SK-N-SH (cell line): Measurements from ENCODE around the gene HOXA10. TPM values are rescaled to one million over a fixed set of nuclear protein-coding genes. Genes with fewer than 3 reads are reported as not detected.

Source experiments
- CTCF ChIA-PET: fragments of 300-600, 350-600 bp; formaldehyde crosslinking; extraction: SDS; loops from one replicate; lab custom pipeline; 2021; lab: Yijun Ruan, JAX
- POLR2A ChIA-PET: fragments of 350-600 bp; sonication (Branson Sonifier 250); formaldehyde crosslinking; extraction: SDS; loops from one replicate; lab custom pipeline; 2020; ENCODE audit warnings: antibody characterized with exemption, inconsistent platforms; lab: Yijun Ruan, JAX
- DNase-seq: peaks from one replicate; pipeline ENCODE4 v3.0.0; 2012
- H2AFZ ChIP-seq: fragments of 200-600 bp; sonication (generic); 2 replicates; pipeline ENCODE4 v1.8.1; 2016; ENCODE audit warnings: antibody characterized with exemption, mild to moderate bottlenecking, low read depth
- H3F3A ChIP-seq: fragments of 200-600 bp; sonication (generic); replicated peaks from 2 replicates; pipeline ENCODE3; 2016; ENCODE audit warnings: antibody characterized with exemption, mild to moderate bottlenecking; ENCODE audit not compliant: insufficient read depth
- H3K27ac ChIP-seq, 2 experiments: fragments of 200-500 bp in 1 of 2; fragments of 200-600 bp in 1 of 2; sonication (Bioruptor generic) in 1 of 2; sonication (generic), shearing (Covaris generic) in 1 of 2; 2 replicates each; pipeline versions ENCODE4 v1.5.1 to v1.6.1; 2014 to 2016; ENCODE audit warnings: low read depth in 2 of 2, inconsistent platforms in 1 of 2, low read length in 1 of 2, mild to moderate bottlenecking in 1 of 2, mixed read lengths in 1 of 2
- H3K27me3 ChIP-seq: fragments of 200-600 bp; sonication (generic), shearing (Covaris generic); 2 replicates; pipeline ENCODE4 v1.6.1; 2016; ENCODE audit warnings: mixed run types; ENCODE audit not compliant: insufficient read depth
- H3K36me3 ChIP-seq, 2 experiments: fragments of 200-500 bp in 1 of 2; fragments of 200-600 bp in 1 of 2; sonication (Bioruptor generic) in 1 of 2; sonication (generic) in 1 of 2; replicated peaks in 1 of 2; 2 replicates each; pipeline versions ENCODE3 to v1.5.1; 2014 to 2016; ENCODE audit warnings: low read length in 1 of 2, mild to moderate bottlenecking in 1 of 2; ENCODE audit not compliant: insufficient read depth in 2 of 2, control insufficient read depth in 1 of 2
- H3K4me1 ChIP-seq, 2 experiments: fragments of 200-500 bp in 1 of 2; fragments of 200-600 bp in 1 of 2; sonication (Bioruptor generic) in 1 of 2; sonication (generic), shearing (Covaris generic) in 1 of 2; 2 replicates each; pipeline versions ENCODE4 v1.5.1 to v1.6.1; 2014 to 2016; ENCODE audit warnings: low read depth in 1 of 2, low read length in 1 of 2, mixed run types in 1 of 2; ENCODE audit not compliant: insufficient read depth in 2 of 2, control insufficient read depth in 1 of 2
- H3K4me2 ChIP-seq: fragments of 200-600 bp; sonication (generic), shearing (Covaris generic); 2 replicates; pipeline ENCODE4 v1.6.1; 2017; ENCODE audit warnings: mixed run types
- H3K4me3 ChIP-seq, 2 experiments: fragments of 200-500 bp in 1 of 2; fragments of 200-600 bp in 1 of 2; sonication (Bioruptor generic) in 1 of 2; sonication (generic), shearing (Covaris generic) in 1 of 2; 2 replicates each; pipeline versions ENCODE4 v1.5.1 to v1.8.1; 2014 to 2016; ENCODE audit warnings: low read depth in 2 of 2, inconsistent platforms in 1 of 2, low read length in 1 of 2, mild to moderate bottlenecking in 1 of 2, mixed read lengths in 1 of 2, moderate library complexity in 1 of 2
- H3K79me2 ChIP-seq: fragments of 200-600 bp; sonication (generic); 2 replicates; pipeline ENCODE4 v1.8.1; 2017; ENCODE audit warnings: mild to moderate bottlenecking; ENCODE audit not compliant: insufficient read depth
- H3K9ac ChIP-seq: fragments of 200-600 bp; sonication (generic); 2 replicates; pipeline ENCODE4 v1.6.1; 2017; ENCODE audit warnings: mixed run types
- H3K9me2 ChIP-seq: fragments of 200-600 bp; sonication (generic); 2 replicates; pipeline ENCODE4 v1.6.1; 2017; ENCODE audit warnings: mixed run types
- H3K9me3 ChIP-seq: fragments of 200-600 bp; sonication (generic); 2 replicates; pipeline ENCODE4 v1.6.1; 2017; ENCODE audit warnings: mixed run types, mild to moderate bottlenecking, moderate library complexity
- H4K20me1 ChIP-seq: fragments of 200-600 bp; sonication (generic); 2 replicates; pipeline ENCODE4 v1.6.1; 2017; ENCODE audit warnings: mild to moderate bottlenecking, mixed run types; ENCODE audit not compliant: insufficient read depth
- ELF1 ChIP-seq: IDR thresholded peaks from 2 replicates; pipeline ENCODE4 v1.4.0; 2012
- FOXM1 ChIP-seq: IDR thresholded peaks from 2 replicates; pipeline ENCODE4 v1.4.0; 2012; ENCODE audit warnings: low read depth, mild to moderate bottlenecking
- GABPA ChIP-seq: IDR thresholded peaks from 2 replicates; pipeline ENCODE4 v1.4.0; 2012; ENCODE audit warnings: low read depth, mild to moderate bottlenecking
- NRF1 ChIP-seq: IDR thresholded peaks from 2 replicates; pipeline ENCODE4 v1.6.1; 2012; ENCODE audit warnings: low read depth, mild to moderate bottlenecking, low read length
- RCOR1 ChIP-seq: fragments of 150-350 bp; IDR thresholded peaks from 2 replicates; pipeline ENCODE4 v1.6.1; 2017; ENCODE audit warnings: antibody characterized with exemption, low read length
- WGBS: methylation state at CpG from one replicate; pipeline ENCODE4 v1.1.6; 2017; ENCODE audit warnings: low lambda C conversion rate; 5-methylcytosine and 5-hydroxymethylcytosine counted together
- polyA plus RNA-seq, 3 experiments: library from polyadenylated mRNA; depleted of rRNA; stranded (reverse); fragments of >200 nt; gene quantifications; 2 replicates each; pipeline ENCODE4 v1.2.3, GENCODE V29; 2012
- small RNA-seq, 7 experiments: library from RNA; depleted of rRNA; stranded (forward); fragments of <200 nt; gene quantifications; one replicate each; pipeline ENCODE3, GENCODE V24; 2012

Gene HOXA10
- polyA plus RNA-seq, 1 of the 3 experiments (the other 2 are of a cell fraction) = not detected

GRCh38 chr7:27121684-27122076, 52.4 kb downstream of the HOXA10 start:
- Histone ChIP-seq H3K9ac (no peak overlapping the region), H3K4me2 (no peak overlapping the region)

More at GRCh38 chr7:27121684-27122076, 52.4 kb downstream of the HOXA10 start:
- peaks cover 100% of the 10 kb centered on the region for H3K27me3 ChIP-seq
- WGBS = 5% methylated on average over 7 of the region's 7 CpGs
- TF ChIP-seq NRF1 (no peak), ELF1 (no peak), FOXM1 (no peak), GABPA (no peak), RCOR1 (no peak)
- H3K36me3 ChIP-seq = no peaks in the 10 kb centered on the region
- no peak for DNase-seq
- no peaks in the 10 kb centered on the region for H3K79me2 ChIP-seq
- no peak overlapping the region for H3K27ac ChIP-seq
- POLR2A ChIA-PET = no interaction called here
- H3K4me3 ChIP-seq = no peak overlapping the region
- H2AFZ ChIP-seq = no peak overlapping the region
- no peaks in the 10 kb centered on the region for H3F3A ChIP-seq
- H4K20me1 ChIP-seq = no peaks in the 10 kb centered on the region
- CTCF ChIA-PET = interaction anchor here (0.9 to 2.8 kb wide), 3 partner anchors 10 to 39 kb away, joined by 3 to 13 read pairs (median 3); partner anchors contain the start of gene HOXA3
- H3K4me1 ChIP-seq = no peaks in the 10 kb centered on the region
- no peaks in the 10 kb centered on the region for H3K9me2 ChIP-seq
- H3K9me3 ChIP-seq = no peaks in the 10 kb centered on the region

Small RNAs within 50 kb of the gene (small RNA-seq; reads per million reads assigned to genes)
- 0 reads per million in 7 experiments for gene AC004080.5
- 0 reads per million in 7 experiments for gene RF02140
- 0 reads per million in 7 experiments for gene RF02141

Other genes with a start within 250 kb of the HOXA10 start
- gene HOXA1, start 78.3 kb downstream of the HOXA10 start, polyA plus RNA-seq (2012; rRNA removed) = not detected in 2 replicates
- not detected in 2 replicates for gene HOXA2, start 71.6 kb downstream of the HOXA10 start, polyA plus RNA-seq (2012; rRNA removed)
- not detected in 2 replicates for gene HOXA4, start 43.6 kb downstream of the HOXA10 start, polyA plus RNA-seq (2012; rRNA removed)
- not detected in 2 replicates for gene HOXA5, start 30.6 kb downstream of the HOXA10 start, polyA plus RNA-seq (2012; rRNA removed)
- not detected in 2 replicates for gene HOXA6, start 26.5 kb downstream of the HOXA10 start, polyA plus RNA-seq (2012; rRNA removed)
- 0.15 TPM in 1 of 2 replicates, not detected in the other for gene HOXA3, start 21.7 kb downstream of the HOXA10 start, polyA plus RNA-seq (2012; rRNA removed)
- gene HOXA7, start 17.6 kb downstream of the HOXA10 start, polyA plus RNA-seq (2012; rRNA removed) = not detected in 2 replicates
- gene HOXA9, start 8.8 kb downstream of the HOXA10 start, polyA plus RNA-seq (2012; rRNA removed) = not detected in 2 replicates
- gene HOXA11, start 10.9 kb upstream of the HOXA10 start, polyA plus RNA-seq (2012; rRNA removed) = not detected in 2 replicates
- not detected in 2 replicates for gene HOXA13, start 25.8 kb upstream of the HOXA10 start, polyA plus RNA-seq (2012; rRNA removed)
- gene EVX1, start 68.5 kb upstream of the HOXA10 start, polyA plus RNA-seq (2012; rRNA removed) = not detected in 2 replicates